HepG2 (cell line): ENCODE measurements around the gene TBC1D10B. TPM values are rescaled to one million over a fixed set of nuclear protein-coding genes. Genes with fewer than 3 reads are reported as not detected.

ENCODE experiments used
- ATF4 ChIP-seq, 2 experiments: fragments of 450-650 bp in 1 of 2; sonication (generic) in 1 of 2; formaldehyde crosslinking; IDR thresholded peaks; 2 replicates each; pipeline versions ENCODE4 v1.5.0 to v1.8.0; 2020 to 2022; ENCODE audit warnings: mild to moderate bottlenecking in 1 of 2, missing genetic modification reagents in 1 of 2
- EED ChIP-seq: sonication (generic); formaldehyde crosslinking; IDR thresholded peaks from 2 replicates; pipeline ENCODE4 v1.5.0; 2020; ENCODE audit warnings: mild to moderate bottlenecking, missing genetic modification reagents
- ETV5 ChIP-seq: IDR thresholded peaks from 2 replicates; pipeline ENCODE4 v1.6.1; 2018; ENCODE audit warnings: missing biosample characterization, missing genetic modification reagents, inconsistent platforms, borderline replicate concordance
- HMGXB3 ChIP-seq: sonication (generic); formaldehyde crosslinking; IDR thresholded peaks from 2 replicates; pipeline ENCODE4 v1.4.0; 2020; ENCODE audit warnings: missing genetic modification reagents, borderline replicate concordance
- IRF1 ChIP-seq: sonication (generic); formaldehyde crosslinking; IDR thresholded peaks from 2 replicates; pipeline ENCODE4 v1.4.0; 2020; ENCODE audit warnings: low read depth, mild to moderate bottlenecking, missing genetic modification reagents
- ISX ChIP-seq: sonication (generic); formaldehyde crosslinking; conservative IDR thresholded peaks from 2 replicates; pipeline ENCODE4 v1.5.0; 2020; ENCODE audit warnings: missing genetic modification reagents
- MBNL3 ChIP-seq: fragments of 250-450 bp; sonication (Bioruptor Pico); conservative IDR thresholded peaks from 2 replicates; pipeline ENCODE4 v1.8.0; 2022; ENCODE audit warnings: mild to moderate bottlenecking, inconsistent platforms
- MNT ChIP-seq: fragments of 450-650 bp; IDR thresholded peaks from 2 replicates; pipeline ENCODE4 v1.6.1; 2016
- PCBP2 ChIP-seq: fragments of 200-400 bp; formaldehyde crosslinking; optimal IDR thresholded peaks from 2 replicates; pipeline ENCODE3; 2018; ENCODE audit warnings: low read length, low read depth; ENCODE audit not compliant: poor library complexity, severe bottlenecking
- SNAPC4 ChIP-seq: sonication (generic); formaldehyde crosslinking; IDR thresholded peaks from 2 replicates; pipeline ENCODE4 v1.4.0; 2020; ENCODE audit warnings: mild to moderate bottlenecking, missing genetic modification reagents
- SRY ChIP-seq: sonication (generic); formaldehyde crosslinking; IDR thresholded peaks from 2 replicates; pipeline ENCODE4 v1.8.0; 2022; ENCODE audit warnings: mild to moderate bottlenecking, missing genetic modification reagents
- ZNF20 ChIP-seq: sonication (generic); formaldehyde crosslinking; IDR thresholded peaks from 2 replicates; pipeline ENCODE4 v1.4.0; 2020; ENCODE audit warnings: mild to moderate bottlenecking, moderate library complexity, missing genetic modification reagents
- polyA plus RNA-seq, 8 experiments: library from polyadenylated mRNA; depleted of rRNA in 3 of 8; stranded (reverse) in 7 of 8; unstranded in 1 of 8; fragments of >200 nt; fragmentation: Illumina TruSeq in 4 of 8; extraction: Trizol in 4 of 8; gene quantifications; 2 replicates each; pipeline versions ENCODE4 v1.2.1 to v1.2.3, GENCODE V29; 2011 to 2016; ENCODE audit warnings: low read depth in 4 of 8, missing spikeins in 1 of 8, mixed read lengths in 1 of 8; ENCODE audit not compliant: insufficient read depth in 1 of 8
- total RNA-seq, 5 experiments: library from RNA; depleted of rRNA; stranded (reverse); fragments of >200 nt; fragmentation: Illumina TruSeq; extraction: Trizol; gene quantifications; 2 replicates each; pipeline ENCODE4 v1.2.3, GENCODE V29; 2016; ENCODE audit warnings: low read depth in 1 of 5

The TBC1D10B gene
- total and polyA plus RNA-seq, 2 of the 13 experiments (the other 11 are each of a cell fraction or from before 2014, with no cell fraction given) = 15.7 to 24.8 TPM

- TF ChIP-seq SNAPC4 (CRISPR knock-in tag) = no peak; the same call in 1 of the 2 replicates
- no peak for TF ChIP-seq ZNF20
- no peak; the same call in 1 of the 2 replicates for TF ChIP-seq MNT
- TF ChIP-seq MBNL3 (CRISPR knock-in tag) = no peak
- no peak; the same call in 1 of the 2 replicates for TF ChIP-seq EED (CRISPR knock-in tag)
- no peak for TF ChIP-seq PCBP2
- TF ChIP-seq IRF1 (CRISPR knock-in tag) = no peak
- 0 out of 4 replicates have a peak, but pooled peaks of 1 of the 2 experiments have one; percentile 18 for TF ChIP-seq ATF4 (CRISPR knock-in tag; IDR thresholded peaks at IDR 0.05)
- peak; percentile 28; the same call in 1 of the 2 replicates for TF ChIP-seq ETV5 (CRISPR knock-in tag)
- TF ChIP-seq HMGXB3 (CRISPR knock-in tag) = peak; percentile 73
- no peak for TF ChIP-seq ISX
- TF ChIP-seq SRY (CRISPR knock-in tag) = peak; percentile 72; the same call in 1 of the 2 replicates
These were observed 34.5 kb downstream of the TBC1D10B start (continued) for GRCh38 chr16:30335598-30336474.
